NCI-H226 (cell line): ENCODE data around the gene LRRC49.

Source experiments
- DNase-seq: peaks from one replicate; pipeline ENCODE4 v3.0.0-alpha.2; 2015

Gene LRRC49

DNA sequence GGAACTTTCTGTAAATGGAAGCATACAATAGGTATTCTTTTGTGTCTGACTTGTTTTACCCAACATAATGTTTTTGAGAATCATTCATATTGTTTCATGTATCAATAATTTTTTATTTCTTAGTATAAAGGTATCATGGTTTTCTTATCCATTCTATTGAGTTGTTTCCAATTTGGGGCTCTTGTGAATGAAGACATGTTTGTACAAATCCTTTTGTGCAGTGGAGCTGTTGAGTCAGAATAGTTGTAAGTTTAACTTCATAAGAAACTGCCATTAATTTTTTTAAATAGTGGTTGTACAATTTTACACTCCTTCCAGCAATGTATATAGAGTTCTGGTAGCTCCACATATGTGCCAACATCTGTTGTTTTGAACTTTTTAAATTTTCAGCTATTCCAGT, 163.5 kb downstream of the LRRC49 start:
- no peak for DNase-seq

DNA sequence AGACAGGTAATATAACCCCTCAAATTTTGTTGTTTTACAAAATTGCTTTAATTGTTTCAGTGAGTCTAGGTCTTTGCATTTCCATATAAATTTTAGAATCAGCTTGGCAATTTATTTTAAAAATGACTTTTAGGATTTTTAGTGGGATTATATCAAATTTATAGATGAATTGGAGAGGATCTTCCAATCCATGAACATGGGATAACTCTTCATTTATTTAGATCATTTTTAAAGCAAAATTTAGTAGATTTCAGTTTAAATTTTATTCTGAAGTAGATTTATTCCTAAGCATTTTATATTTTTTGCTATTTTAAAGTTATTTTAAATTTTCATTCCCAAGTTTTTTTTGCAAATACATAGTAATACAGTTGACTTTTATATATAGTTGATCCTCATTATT, 164.5 kb downstream of the LRRC49 start:
- no peak for DNase-seq

DNA sequence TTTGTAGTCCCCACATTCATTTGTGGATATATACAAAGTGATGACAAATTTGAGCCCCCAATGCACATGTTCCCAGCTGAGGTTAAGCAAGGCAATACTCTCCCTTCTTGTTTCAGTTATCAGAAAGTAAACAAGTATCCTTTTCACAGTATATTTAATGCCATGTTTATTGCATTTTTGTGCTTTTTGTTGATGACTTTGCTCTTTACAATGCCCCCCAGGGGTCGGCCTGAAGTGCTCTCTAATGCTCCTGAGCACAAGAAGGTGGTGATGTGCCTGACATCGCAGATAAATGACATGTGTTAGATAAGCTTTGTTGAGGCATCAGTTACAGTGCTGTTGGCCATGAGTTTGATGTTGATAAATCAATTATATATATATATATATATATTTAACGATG, 165.0 kb downstream of the LRRC49 start:
- DNase-seq = no peak

DNA sequence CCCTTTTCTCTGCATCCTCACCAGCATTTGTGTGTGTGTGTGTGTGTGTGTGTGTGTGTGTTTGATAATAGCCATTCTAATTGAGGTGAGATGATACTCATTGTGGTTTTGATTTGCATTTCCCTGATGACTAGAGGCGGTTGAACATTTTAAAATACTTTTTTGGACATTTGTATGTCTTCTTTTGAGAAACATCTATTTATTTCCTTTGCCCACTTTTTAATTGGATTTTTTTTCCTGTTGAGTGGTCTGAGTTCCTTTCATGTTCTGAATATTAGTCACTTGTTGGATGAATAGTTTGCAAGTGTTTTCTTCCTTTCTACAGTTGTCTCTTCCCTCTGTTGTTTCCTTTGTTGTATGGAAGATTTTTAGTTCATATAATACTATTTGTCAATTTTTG, 168.4 kb downstream of the LRRC49 start:
- DNase-seq = peak; percentile 39

DNA sequence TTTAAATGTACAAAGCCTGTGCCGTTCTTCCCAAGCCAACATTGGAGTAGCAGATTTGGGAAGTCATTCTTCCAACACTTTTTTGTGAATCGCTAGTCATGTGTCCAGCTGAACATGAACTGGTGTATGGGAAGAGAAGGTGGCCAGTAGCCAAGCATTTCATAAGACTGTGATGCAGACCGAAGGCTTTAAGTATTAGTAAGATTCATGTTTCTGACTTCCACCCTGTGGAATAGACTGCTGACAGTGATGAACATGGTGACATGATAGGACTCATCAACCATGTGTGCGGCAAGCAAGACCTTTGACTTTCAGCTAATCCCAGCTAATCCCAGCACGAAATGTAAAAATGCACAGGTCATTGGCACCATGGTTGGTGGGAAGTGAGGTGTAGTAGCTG, 174.4 kb downstream of the LRRC49 start:
- DNase-seq = peak; percentile 85

DNA sequence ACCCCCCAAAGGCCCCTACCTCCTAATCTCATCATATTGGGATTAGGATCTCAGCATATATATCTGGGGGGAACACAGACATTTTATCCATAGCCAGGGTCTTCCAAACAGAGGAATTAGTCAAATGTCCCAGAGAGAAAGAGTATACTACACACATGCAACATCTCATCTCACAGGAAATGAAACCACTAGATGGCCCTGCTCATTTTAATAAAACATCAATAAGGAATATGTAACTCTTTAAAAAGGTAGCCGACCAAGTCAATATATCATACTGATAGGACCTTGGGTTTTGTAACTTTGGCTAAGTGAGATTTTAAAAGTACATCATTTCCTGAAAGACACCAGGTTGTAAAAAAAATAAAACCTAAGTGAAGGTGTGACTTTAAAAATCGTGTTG, 177.1 kb downstream of the LRRC49 start:
- DNase-seq = no peak

DNA sequence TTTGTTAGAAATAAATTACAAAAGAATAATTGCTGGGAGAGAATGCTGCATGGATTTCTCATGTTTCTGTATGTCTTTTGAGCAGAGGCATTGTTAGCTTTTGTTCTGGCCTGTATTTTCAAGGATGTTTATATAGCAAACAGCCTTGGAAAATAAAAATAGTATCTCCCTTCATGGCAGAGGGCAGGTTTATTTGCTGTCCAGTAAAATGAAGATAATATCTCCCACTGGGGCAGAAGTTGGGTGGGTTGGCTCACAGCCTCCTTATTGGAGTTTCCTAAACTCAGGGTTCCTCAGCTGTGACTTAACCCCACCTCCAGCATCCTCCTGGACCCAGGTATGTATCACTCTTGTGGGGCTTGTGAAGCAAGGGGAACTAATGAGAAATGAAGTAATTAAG, 178.9 kb downstream of the LRRC49 start:
- no peak for DNase-seq

DNA sequence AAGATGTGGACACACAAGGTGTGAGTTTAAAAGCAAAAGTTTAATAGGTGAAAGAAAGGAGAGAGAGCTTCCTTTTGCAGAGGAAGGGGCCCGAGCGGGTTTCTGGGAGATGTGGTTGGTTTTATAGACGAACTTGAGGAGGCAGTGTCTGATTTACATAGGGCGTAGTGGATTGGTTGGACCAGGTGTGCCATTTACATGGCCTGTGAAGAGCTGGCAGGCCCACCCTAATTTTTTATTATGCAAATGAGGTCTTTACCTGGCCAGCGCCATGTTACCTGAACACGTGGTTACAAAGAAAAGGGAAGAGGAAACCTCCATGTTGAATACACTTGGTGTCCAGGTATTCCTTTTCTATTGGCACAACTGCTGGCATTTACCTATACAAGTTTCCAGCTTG, 179.8 kb downstream of the LRRC49 start:
- DNase-seq = no peak

DNA sequence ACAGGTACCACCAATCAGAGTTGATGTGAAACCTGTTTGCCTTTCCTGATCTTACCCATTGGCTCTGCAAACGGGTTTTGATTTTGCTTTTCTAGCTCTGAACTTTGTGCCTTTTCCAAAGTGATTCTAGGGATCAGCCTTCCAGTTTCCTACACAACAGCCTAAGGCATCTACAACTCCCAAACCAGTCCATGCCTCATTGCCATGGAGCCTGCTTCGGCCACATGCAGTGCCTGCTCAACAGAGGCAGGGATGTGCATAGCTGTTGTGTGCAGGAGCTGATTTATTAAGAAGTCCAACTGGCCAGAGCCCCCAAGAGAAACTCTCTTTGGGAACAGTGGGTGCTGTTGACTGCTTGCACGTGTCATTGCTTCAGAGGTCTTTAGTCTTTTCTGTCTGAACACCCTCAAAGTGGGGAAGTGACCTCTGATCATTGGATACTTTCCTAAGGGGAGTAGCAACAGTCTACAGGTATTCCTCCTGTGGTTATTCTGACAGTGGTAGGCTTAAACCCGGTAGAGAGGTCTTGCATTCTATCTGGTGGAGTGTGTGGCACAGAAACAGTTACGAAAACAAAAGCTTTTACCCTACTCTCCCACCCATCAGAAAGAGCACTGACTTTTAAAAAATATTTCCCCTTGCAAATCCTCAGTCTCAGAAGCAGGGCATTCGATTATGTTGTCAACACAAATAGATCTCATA, 186.0 kb downstream of the LRRC49 start:
- no peak for DNase-seq

DNA sequence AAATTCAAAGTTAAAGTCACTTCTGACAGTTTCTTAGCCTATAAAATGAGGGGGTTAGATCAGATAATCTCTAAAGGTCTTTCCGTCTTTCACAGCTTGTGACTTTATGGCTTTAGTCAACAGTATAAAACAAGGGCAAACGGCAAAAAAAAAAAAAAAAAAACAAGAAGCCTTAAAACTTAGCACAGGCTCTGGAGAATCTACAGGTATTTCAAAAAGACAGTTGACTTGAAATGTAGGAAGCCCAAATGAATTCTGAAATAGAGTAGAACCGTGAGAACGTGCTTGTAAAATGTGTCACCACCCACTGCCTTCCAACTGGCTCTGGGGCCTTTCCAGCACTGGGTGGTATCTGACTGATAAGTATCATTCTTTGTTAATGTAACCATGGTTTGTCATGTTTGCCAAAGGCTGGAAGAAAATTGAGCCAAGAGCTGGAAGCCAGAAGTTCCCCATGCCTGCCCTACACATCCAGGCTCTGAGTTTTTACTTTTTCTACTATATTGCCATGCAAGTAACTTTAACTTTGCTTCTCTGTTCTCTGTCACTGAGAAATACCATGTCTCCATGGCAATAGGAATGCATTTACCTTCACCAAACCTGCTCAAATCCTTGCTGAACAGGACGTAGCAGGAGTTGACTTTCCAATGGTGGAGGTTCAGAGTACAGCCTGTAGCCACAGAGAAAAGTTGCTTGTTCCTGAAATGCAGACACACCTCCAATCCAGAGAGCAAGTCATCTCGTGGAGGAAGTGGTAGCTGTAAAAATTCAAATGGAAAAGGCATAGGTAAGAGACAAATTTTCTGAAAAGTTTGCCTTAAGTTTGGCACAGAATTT, 186.8 kb downstream of the LRRC49 start:
- peak; percentile 96 for DNase-seq

DNA sequence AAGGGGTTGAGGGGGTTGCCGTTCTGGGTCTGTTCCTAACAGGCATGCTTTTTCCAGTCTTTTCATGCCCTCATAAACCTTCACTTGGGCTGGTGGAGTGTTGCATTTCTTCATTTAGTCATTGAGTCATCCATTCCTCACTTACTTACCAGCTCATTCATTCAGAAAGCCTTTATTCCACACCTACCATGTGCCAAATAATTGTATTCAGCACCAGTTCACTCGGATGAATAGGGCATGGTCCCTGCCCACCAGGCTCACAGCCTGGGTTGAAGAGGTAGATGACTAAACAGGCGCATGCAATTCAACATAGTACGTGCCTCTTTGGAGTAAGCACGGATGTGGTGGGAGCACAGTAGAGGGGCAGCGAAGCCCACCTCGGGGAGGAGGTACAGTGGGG, 187.5 kb downstream of the LRRC49 start:
- DNase-seq = peak; percentile 67

DNA sequence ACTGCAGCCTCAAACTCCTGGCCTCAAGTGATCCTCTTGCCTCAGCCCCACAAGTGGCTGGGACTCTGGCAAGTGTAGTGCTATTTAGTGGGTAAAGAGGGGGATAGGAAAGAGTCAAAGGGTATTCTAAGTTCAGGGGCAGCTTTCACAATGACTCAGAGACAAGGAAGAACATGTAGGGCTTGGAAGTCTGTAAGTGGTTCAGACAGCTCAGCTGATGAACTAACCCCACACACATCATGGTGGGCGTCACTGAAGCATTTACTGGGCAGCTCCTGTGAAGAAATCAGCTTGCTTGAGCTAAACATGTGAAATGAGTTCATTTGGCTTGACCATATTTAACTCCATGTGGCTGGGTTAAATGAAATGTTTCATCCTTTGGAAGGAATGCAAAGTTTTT, 188.1 kb downstream of the LRRC49 start:
- peak; percentile 97 for DNase-seq

DNA sequence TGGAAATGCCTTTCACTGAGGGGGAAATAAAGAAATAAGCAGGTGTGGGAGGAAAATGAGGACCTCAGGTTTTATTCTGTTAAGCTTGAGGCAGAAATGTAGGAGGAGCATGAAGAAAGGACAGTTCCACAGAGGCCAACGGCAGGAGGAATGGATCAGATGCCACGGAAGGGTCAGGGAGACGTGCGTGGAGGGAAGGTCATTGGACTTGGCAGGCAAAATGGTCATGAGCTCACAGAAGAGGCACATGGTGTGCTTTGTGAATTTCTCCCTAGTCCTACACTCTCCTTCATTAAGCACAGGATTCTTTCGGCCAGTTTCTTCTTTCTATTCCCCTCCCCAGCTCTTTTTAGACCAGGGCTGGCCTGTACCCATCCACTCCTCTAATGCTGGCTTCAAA, 190.2 kb downstream of the LRRC49 start:
- no peak for DNase-seq

DNA sequence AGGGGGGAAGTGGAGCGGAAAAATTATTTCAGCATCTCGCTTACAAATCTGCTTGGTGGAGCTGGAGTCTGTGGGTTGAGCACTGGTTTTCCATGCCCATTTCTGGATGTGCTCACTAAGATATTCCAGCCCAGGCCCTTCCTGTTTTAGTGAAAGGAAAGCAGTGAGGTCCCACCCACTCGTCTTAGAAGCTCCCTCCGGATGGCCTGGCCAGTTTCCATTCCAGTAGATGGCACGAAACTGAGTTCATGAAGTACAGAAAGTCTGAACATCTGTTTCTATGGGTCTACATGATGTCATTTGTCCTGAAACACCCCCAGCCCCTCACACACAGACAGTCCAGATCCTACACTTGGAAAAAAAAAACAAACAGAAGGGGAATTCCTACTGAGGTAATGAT, 190.7 kb downstream of the LRRC49 start:
- DNase-seq = no peak

DNA sequence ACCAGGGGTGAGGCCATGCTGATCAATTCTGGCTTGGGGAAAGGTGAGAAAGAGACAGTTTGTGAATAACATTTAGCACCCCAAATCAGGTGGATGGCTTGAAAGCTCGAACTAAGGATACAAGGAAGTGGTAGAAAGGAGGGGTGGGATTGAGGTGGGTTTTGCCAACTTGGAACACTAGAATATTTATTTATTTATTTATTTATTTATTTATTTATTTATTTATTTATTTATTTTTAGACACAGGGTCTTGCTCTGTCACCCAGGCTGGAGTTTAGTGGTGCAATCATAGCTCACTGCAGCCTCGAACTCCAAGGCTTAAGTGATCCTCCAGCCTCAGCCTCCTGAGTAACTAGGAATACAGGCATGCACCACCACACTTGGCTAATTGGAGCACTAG, 191.6 kb downstream of the LRRC49 start:
- DNase-seq = no peak

DNA sequence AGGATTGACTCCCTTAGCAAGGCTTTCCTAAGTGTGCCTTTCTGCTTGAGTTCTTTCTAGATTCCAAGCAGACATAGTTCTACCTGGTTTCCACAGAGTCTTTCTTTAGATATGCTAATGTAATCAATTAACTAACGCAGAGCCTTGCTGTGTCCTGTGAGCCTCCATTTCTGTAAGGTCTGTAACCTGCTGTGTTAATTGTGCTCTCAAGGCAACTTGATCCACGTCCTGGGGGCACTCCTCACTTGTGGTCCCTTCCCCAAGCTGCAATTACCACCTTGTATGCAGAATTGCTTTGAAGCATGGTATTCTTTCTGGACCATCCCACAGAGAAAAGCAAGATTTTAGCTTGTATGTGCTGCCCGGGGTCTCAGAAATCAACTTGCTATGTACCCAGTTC, 193.2 kb downstream of the LRRC49 start:
- DNase-seq = no peak

DNA sequence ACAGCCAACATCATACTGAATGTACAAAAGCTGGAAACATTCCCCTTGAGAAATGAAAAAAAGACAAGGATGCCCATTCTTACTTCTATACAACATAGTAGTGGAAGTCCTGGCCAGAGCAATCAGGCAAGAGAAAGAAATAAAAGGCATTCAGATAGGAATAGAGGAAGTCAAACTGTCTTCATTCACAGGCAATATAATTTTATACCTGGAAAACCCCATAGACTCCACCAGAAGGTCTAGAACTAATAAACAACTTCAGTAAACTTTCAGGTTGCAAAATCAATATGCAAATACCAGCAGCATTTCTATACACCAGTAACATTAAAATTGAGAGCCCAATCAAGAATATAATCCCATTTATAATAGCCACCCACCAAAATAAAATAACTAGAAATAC, 195.5 kb downstream of the LRRC49 start:
- DNase-seq = no peak

DNA sequence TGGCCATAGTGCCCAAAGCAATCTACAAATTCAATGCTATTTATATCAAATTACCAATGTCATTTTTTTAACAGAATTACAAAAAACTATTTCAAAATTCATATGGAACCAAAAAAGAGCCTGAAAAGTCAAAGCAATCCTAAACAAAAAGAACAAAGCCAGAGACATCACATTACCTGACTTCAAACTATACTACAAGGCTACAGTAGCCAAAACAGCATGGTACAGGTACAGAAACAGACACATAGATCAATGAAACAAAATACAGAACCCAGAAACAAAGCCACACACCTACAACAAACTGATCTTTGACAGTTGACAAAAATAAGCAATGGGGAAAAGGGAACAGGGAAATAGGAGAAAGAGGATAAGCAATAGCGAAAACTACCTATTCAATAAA, 196.1 kb downstream of the LRRC49 start:
- no peak for DNase-seq

DNA sequence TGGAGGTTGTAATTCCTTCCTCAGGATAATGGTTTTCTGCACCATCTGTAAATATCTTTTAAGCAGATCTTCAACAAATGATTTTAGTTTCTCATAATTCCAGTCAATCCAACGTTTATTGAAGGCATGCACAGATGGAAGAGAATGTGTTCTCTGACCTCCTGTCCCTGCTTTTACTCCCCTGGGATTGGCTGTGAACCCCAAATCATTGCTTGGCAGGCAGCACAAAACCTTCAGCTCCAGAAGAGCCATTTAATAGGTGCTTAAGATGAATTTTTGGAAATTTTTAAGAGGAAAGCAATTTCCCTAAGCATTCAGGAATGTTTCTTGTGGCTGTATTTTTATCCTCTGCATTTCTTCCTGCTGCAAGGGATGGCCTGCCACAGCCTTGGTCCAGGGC, 197.2 kb downstream of the LRRC49 start:
- DNase-seq = no peak

DNA sequence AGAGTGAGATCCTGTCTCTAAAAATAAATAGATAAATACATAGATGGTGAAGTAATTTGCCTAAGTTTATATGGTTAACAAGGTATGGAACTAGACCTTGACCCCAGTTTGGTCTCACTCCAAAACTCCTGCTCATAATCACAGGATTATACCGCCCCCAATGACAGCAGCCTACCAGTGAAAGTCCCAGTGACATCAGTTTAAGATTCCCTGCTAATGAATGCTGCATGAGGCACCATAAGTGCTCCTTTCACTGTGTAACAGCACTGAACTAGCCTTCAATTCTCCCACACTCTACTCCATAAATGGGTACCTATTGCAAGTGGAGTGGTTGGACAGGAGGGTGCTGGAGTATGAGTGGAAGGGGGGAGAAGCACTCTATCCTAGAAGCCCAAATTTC, 199.0 kb downstream of the LRRC49 start:
- DNase-seq = no peak

DNA sequence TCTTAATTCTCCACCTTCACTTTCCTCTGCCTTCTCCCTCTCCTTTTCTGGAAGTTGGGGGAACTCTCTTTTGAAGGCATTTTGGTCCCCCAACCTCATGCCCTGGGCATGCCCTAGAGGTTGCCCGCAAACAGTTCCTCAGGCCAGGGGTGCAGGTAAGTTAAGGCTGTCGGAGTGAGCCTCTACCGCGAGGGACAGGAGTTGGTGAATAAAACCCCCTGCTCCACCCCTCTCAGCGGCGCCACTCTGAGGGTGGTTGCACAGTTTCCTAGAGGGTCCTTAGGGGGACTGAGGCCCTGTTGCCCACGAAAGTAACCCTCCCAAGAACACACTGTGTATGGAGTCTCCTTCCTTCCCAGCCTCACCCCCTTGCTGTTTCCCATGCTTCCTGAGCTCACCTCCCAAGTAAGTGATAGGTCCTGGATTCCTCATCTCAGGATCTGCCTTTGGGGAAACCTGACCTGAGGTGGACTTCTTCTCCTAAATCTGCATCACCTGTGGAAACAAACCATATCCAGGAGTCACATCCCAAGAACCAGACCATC, 199.5 kb downstream of the LRRC49 start:
- no peak for DNase-seq

DNA sequence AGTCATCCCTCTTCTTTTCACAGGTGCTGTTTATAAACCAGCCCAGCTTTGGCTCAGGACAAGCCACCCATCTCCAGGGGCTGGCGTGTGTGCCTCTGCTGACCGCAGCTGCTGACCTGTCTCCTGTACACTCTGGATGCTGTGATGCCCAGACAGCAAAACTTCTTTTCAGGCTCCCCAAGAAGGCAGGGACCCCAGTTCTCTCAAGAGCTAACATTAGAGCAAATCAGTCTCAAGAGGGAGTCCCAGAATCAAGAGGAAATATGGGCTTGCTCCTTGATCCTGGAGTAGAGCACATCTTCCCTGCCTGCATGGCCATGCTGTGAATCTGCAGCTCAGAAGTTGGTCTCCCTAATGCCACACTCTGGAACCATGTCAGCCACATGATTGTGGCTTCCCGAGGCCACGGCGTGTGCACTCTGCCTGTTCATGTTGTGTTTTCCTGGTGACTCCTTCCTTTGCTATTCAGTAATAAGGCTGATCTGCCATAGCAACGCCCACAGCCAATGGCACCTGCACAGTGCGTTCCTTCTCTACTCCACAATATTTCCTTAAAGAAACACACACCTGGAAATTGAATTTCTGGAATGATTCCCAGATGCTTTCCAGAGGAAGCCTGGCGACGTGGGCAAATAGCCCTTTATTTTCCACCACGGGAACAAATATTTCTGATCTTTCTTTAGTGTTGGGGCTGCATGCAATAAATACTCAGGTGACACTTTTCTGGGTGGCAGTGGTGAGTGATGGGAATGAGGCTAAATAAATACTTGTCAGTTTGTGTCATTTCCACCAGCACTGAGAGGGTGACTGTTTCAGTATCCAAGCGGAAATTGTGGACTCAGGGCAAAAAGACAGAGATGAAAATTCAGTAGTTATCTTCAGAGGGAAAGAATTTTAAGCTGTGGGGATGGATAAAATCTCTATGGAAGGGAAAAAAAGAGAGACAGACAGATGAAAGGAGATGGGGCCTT, 200.7 kb downstream of the LRRC49 start:
- DNase-seq = peak; percentile 92

DNA sequence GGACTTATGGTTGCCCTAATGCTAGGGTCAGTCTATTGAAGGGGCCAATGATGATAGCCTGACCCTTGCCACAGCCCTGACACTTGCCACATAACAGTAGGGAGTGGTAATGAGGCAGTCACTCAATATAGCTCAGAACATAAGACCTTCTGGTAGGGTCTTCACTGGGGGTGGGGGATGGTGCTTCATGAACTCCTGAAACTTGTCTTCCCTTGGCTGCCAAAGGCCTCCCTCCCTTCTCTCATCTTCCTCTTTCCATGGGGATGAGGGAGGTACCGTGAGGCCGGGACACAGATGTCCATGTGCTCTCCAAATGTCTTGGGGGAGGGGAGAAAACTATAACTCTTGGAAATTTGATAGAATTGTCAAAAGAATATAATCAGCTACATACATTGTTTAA, 201.5 kb downstream of the LRRC49 start:
- no peak for DNase-seq
